ENCODE results near the gene MMP17.

DNA sequence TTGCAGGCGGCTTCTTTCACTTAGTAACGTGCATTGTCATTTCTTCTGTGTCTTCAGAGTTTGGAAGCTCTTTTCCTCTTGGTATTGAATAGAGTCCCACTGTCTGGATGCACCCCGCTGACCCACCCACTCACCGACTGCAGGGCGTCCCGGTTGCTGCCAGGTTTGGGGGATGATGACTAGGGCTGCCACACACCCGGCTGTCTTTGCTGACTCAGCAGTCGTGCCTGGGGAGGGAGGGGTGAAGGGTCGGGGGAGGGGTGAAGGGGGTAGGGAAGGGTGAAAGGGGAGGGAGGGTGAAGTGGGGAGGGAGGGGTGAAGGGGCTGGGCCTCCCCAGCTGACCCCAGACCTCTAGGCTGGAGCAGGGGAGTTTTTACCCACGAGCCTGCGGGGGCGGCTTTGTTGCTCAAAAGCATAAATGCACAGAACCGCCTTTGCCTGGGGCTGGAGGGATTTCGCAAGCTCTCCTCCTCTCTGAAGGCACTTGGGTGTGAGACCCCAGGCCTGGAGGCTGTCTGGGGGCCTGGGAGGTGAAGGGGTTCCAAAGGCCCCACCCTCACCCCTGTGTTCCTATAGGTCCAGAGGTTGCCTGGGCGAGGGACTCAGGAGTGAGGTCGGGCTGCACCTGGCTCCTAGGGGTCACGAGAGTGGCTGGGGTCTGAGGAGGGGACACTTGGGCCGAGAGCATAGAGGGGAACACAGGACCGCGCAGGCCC is 35.0 kb downstream of the MMP17 start:
- TF ChIP-seq POLR2AphosphoS5 (IDR thresholded peaks at IDR 0.05): no peak
- TF ChIP-seq, protein P1, sequence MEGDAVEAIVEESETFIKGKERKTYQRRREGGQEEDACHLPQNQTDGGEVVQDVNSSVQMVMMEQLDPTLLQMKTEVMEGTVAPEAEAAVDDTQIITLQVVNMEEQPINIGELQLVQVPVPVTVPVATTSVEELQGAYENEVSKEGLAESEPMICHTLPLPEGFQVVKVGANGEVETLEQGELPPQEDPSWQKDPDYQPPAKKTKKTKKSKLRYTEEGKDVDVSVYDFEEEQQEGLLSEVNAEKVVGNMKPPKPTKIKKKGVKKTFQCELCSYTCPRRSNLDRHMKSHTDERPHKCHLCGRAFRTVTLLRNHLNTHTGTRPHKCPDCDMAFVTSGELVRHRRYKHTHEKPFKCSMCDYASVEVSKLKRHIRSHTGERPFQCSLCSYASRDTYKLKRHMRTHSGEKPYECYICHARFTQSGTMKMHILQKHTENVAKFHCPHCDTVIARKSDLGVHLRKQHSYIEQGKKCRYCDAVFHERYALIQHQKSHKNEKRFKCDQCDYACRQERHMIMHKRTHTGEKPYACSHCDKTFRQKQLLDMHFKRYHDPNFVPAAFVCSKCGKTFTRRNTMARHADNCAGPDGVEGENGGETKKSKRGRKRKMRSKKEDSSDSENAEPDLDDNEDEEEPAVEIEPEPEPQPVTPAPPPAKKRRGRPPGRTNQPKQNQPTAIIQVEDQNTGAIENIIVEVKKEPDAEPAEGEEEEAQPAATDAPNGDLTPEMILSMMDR (IDR thresholded peaks at IDR 0.05): no peak
- no peak for TF ChIP-seq POLR2A (IDR thresholded peaks at IDR 0.05)
- no peak for TF ChIP-seq EP300 (IDR thresholded peaks at IDR 0.05; ENCODE audit: low read depth)
